H1 (cell line): ENCODE results near the gene BATF3. TPM values are rescaled to one million over a fixed set of nuclear protein-coding genes. Genes with fewer than 3 reads are reported as not detected.
A peak's percentile ranks its signal among the peaks of the same experiment; 100 is the strongest.

ENCODE experiments used
- CTCF ChIA-PET: fragments of 300-600 bp; sonication (Branson Sonifier 250); formaldehyde crosslinking; loops from one replicate; lab custom pipeline; 2021; ENCODE audit not compliant: partially characterized antibody; lab: Charles Lee
- POLR2A ChIA-PET: fragments of 300-600 bp; sonication (Branson Sonifier 250); formaldehyde crosslinking; loops from one replicate; lab custom pipeline; 2021; ENCODE audit warnings: inconsistent platforms; ENCODE audit not compliant: partially characterized antibody; lab: Charles Lee
- DNase-seq, 2 experiments: peaks; one replicate each; pipeline versions ENCODE4 v3.0.0 to v3.0.0-alpha.2; 2010 to 2022; ENCODE audit warnings: low spot score in 2 of 2, low read depth in 1 of 2, mixed read lengths in 1 of 2
- FAIRE-seq: peaks from 2 replicates; lab custom pipeline; 2011; peaks lifted over from hg19 to GRCh38; lab: Jason Lieb, UNC
- H2AFZ ChIP-seq: 2 replicates; pipeline ENCODE4 v1.8.1; 2012; ENCODE audit warnings: low read length, inconsistent platforms
- H2AK5ac ChIP-seq: 2 replicates; pipeline ENCODE4 v1.6.1; 2013; ENCODE audit warnings: low read depth, low read length
- H2BK120ac ChIP-seq: replicated peaks from 2 replicates; pipeline ENCODE3; 2013; ENCODE audit warnings: low read depth, low read length, inconsistent platforms
- H2BK12ac ChIP-seq: 2 replicates; pipeline ENCODE4 v1.6.1; 2013; ENCODE audit warnings: low read depth, low read length
- H2BK15ac ChIP-seq: 2 replicates; pipeline ENCODE4 v1.6.1; 2013; ENCODE audit warnings: low read length
- H2BK20ac ChIP-seq: 2 replicates; pipeline ENCODE4 v1.6.1; 2013; ENCODE audit warnings: low read length
- H2BK5ac ChIP-seq: 2 replicates; pipeline ENCODE4 v1.6.1; 2013; ENCODE audit warnings: low read depth, low read length
- H3K14ac ChIP-seq: 2 replicates; pipeline ENCODE4 v1.6.1; 2013; ENCODE audit warnings: inconsistent platforms; ENCODE audit not compliant: insufficient read length
- H3K18ac ChIP-seq: 2 replicates; pipeline ENCODE4 v1.6.1; 2013; ENCODE audit warnings: low read length; ENCODE audit errors: extremely low read depth
- H3K23ac ChIP-seq: 2 replicates; pipeline ENCODE4 v1.6.1; 2013; ENCODE audit warnings: inconsistent platforms; ENCODE audit not compliant: insufficient read length
- H3K23me2 ChIP-seq: 2 replicates; pipeline ENCODE4 v1.6.1; 2013; ENCODE audit warnings: low read depth, low read length
- H3K27ac ChIP-seq: 2 replicates; pipeline ENCODE4 v1.6.1; 2011; ENCODE audit warnings: low read depth, low read length, inconsistent platforms
- H3K27me3 ChIP-seq, 4 experiments: replicated peaks in 1 of 4; 1 replicate in 1 of 4; 2 replicates in 3 of 4; pipeline versions ENCODE4 v1.6.1 to v1.8.1; 2011 to 2013; ENCODE audit warnings: low read length in 3 of 4, mild to moderate bottlenecking in 3 of 4, inconsistent platforms in 2 of 4, mixed read lengths in 2 of 4, moderate library complexity in 1 of 4; ENCODE audit not compliant: control insufficient read depth in 3 of 4, insufficient read depth in 3 of 4; ENCODE audit errors: extremely low read depth in 1 of 4
- H3K36me3 ChIP-seq, 4 experiments: 2 replicates each; pipeline versions ENCODE4 v1.6.1 to v1.8.1; 2011 to 2013; ENCODE audit warnings: mild to moderate bottlenecking in 4 of 4, low read length in 3 of 4, moderate library complexity in 2 of 4, control low read depth in 1 of 4, inconsistent platforms in 1 of 4; ENCODE audit not compliant: insufficient read depth in 4 of 4, control insufficient read depth in 2 of 4
- H3K4ac ChIP-seq: replicated peaks from 2 replicates; pipeline ENCODE3; 2013; ENCODE audit warnings: low read length, low read depth, mixed read lengths, inconsistent platforms; ENCODE audit not compliant: insufficient read length
- H3K4me1 ChIP-seq, 4 experiments: replicated peaks in 1 of 4; 1 replicate in 1 of 4; 2 replicates in 3 of 4; pipeline versions ENCODE4 v1.6.1 to v1.8.1; 2011 to 2013; ENCODE audit warnings: low read length in 3 of 4, inconsistent platforms in 2 of 4, mixed read lengths in 1 of 4; ENCODE audit not compliant: insufficient read depth in 4 of 4, control insufficient read depth in 3 of 4
- H3K4me2 ChIP-seq, 2 experiments: 2 replicates each; pipeline versions ENCODE4 v1.6.1 to v1.8.1; 2011 to 2013; ENCODE audit warnings: low read depth in 2 of 2, low read length in 2 of 2, control low read depth in 1 of 2, inconsistent platforms in 1 of 2, mild to moderate bottlenecking in 1 of 2; ENCODE audit not compliant: insufficient read depth in 1 of 2
- H3K4me3 ChIP-seq, 4 experiments: fragments of 200-600, 300-600 bp in 1 of 4; sonication (generic), shearing (Covaris generic), sonication (Bioruptor Twin) in 1 of 4; 2 replicates each; pipeline versions ENCODE4 v1.5.1 to v1.8.1; 2011 to 2016; ENCODE audit warnings: low read length in 4 of 4, low read depth in 3 of 4, control low read depth in 2 of 4, inconsistent platforms in 2 of 4, mild to moderate bottlenecking in 2 of 4, mixed read lengths in 1 of 4, moderate library complexity in 1 of 4; ENCODE audit not compliant: insufficient read depth in 2 of 4; ENCODE audit errors: extremely low read depth in 1 of 4
- H3K56ac ChIP-seq: replicated peaks from 2 replicates; pipeline ENCODE3; 2013; ENCODE audit warnings: low read depth, mild to moderate bottlenecking, mixed read lengths, low read length, inconsistent platforms; ENCODE audit not compliant: insufficient read length
- H3K79me1 ChIP-seq: 2 replicates; pipeline ENCODE4 v1.6.1; 2013; ENCODE audit warnings: low read depth, low read length, control low read depth
- H3K79me2 ChIP-seq, 2 experiments: 2 replicates each; pipeline versions ENCODE4 v1.6.1 to v1.8.1; 2012 to 2013; ENCODE audit warnings: low read length in 2 of 2, mild to moderate bottlenecking in 2 of 2, inconsistent platforms in 1 of 2; ENCODE audit not compliant: insufficient read depth in 2 of 2, control insufficient read depth in 1 of 2
- H3K9ac ChIP-seq, 4 experiments: replicated peaks in 1 of 4; 1 replicate in 1 of 4; 2 replicates in 3 of 4; pipeline versions ENCODE4 v1.6.1 to v1.8.1; 2011 to 2013; ENCODE audit warnings: low read depth in 3 of 4, low read length in 3 of 4, control low read depth in 2 of 4, mild to moderate bottlenecking in 2 of 4, moderate library complexity in 2 of 4, inconsistent platforms in 1 of 4; ENCODE audit errors: extremely low read depth in 1 of 4
- H3K9me3 ChIP-seq, 2 experiments: 2 replicates each; pipeline versions ENCODE4 v1.6.1 to v1.8.1; 2012 to 2013; ENCODE audit warnings: mild to moderate bottlenecking in 2 of 2, moderate library complexity in 2 of 2, control low read depth in 1 of 2, inconsistent platforms in 1 of 2, low read depth in 1 of 2, low read length in 1 of 2, mixed read lengths in 1 of 2; ENCODE audit not compliant: insufficient read depth in 2 of 2
- H4K20me1 ChIP-seq, 2 experiments: replicated peaks in 1 of 2; 2 replicates each; pipeline versions ENCODE3 to v1.8.1; 2011 to 2013; ENCODE audit warnings: inconsistent platforms in 2 of 2, low read length in 2 of 2, mild to moderate bottlenecking in 1 of 2; ENCODE audit not compliant: insufficient read depth in 2 of 2, control insufficient read depth in 1 of 2
- H4K5ac ChIP-seq: 2 replicates; pipeline ENCODE4 v1.6.1; 2013; ENCODE audit warnings: low read length, low read depth, mixed read lengths, inconsistent platforms; ENCODE audit not compliant: insufficient read length
- H4K8ac ChIP-seq: 2 replicates; pipeline ENCODE4 v1.8.0; 2013; ENCODE audit warnings: mild to moderate bottlenecking, moderate library complexity, low read length, inconsistent platforms; ENCODE audit not compliant: insufficient read depth; ENCODE audit errors: extremely low read depth
- H4K91ac ChIP-seq: replicated peaks from 2 replicates; pipeline ENCODE3; 2013; ENCODE audit warnings: low read length, mixed read lengths, inconsistent platforms; ENCODE audit not compliant: insufficient read length
- CEBPB ChIP-seq: IDR thresholded peaks from 2 replicates; pipeline ENCODE4 v1.6.1; 2012; ENCODE audit warnings: low read depth, low read length
- PHF8 ChIP-seq: fragments of 200-600 bp; sonication (generic); conservative IDR thresholded peaks from 2 replicates; pipeline ENCODE4 v1.7.1; 2012; ENCODE audit warnings: low read depth, mild to moderate bottlenecking, inconsistent platforms, low read length, moderate library complexity
- WGBS, 2 experiments: shearing (Covaris generic) in 1 of 2; methylation state at CpG; one replicate each; pipeline versions ENCODE4 v1.1.6 to v1.1.7; 2013 to 2015; ENCODE audit warnings: low lambda C conversion rate in 2 of 2, mixed read lengths in 2 of 2, inconsistent platforms in 1 of 2, low coverage in 1 of 2, missing lambda C conversion rate in 1 of 2; ENCODE audit not compliant: insufficient replicate concordance in 2 of 2, insufficient coverage in 1 of 2, insufficient read length in 1 of 2; ENCODE audit errors: extremely low coverage in 1 of 2, missing lambda C conversion rate in 1 of 2; 5-methylcytosine and 5-hydroxymethylcytosine counted together
- polyA plus RNA-seq, 7 experiments: library from polyadenylated mRNA; depleted of rRNA in 3 of 7; stranded (reverse) in 5 of 7; unstranded in 2 of 7; fragments of >200 nt in 5 of 7; fragments of 200-250 nt in 2 of 7; gene quantifications; 1 replicate in 5 of 7; 2 replicates in 1 of 7; 4 replicates in 1 of 7; pipeline versions ENCODE4 v1.2.1 to v1.2.3, GENCODE V29; 2011 to 2013; ENCODE audit warnings: missing spikeins in 2 of 7, mixed read lengths in 2 of 7
- total RNA-seq: library from RNA; stranded (reverse); fragmentation: NEBNext Ultra II Directional; extraction: Animal tissue kit (Norgen Biotek cat#: 25700); gene quantifications from 2 replicates; pipeline ENCODE4 v1.2.1, GENCODE V29; 2021

BATF3 gene
- total and polyA plus RNA-seq, 2 of the 8 experiments (the other 6 are each of a cell fraction or from before 2014, with no cell fraction given): 6.3 TPM

GRCh38 chr1:212664409-212665199 is 35.0 kb downstream of the BATF3 start:
- Histone ChIP-seq H2BK5ac (no peak overlapping the region), H3K27ac (no peak overlapping the region), H2AK5ac (no peak overlapping the region), H3K23me2 (no peaks in the 10 kb centered on the region), H3K79me1 (no peaks in the 10 kb centered on the region; the same call in 1 of the 2 replicates), H3K36me3 (no peaks in the 10 kb centered on the region), H3K4me1 (no peaks in the 10 kb centered on the region; a peak in 1 of 7 replicates), H3K14ac (no peak overlapping the region), H2BK15ac (no peak overlapping the region), H4K91ac (no peak overlapping the region), H3K9ac (no peak overlapping the region), H4K20me1 (no peaks in the 10 kb centered on the region), H3K4ac (no peak overlapping the region), H3K4me2 (peak overlapping the region in 1 of 2 experiments; percentile 78; a peak in 3 of 4 replicates), H2BK12ac (no peak overlapping the region; the same call in 1 of the 2 replicates), H3K4me3 (peak overlapping the region in 1 of 4 experiments; percentile 67; a peak in 2 of 8 replicates), H2BK120ac (no peak overlapping the region), H3K27me3 (peaks cover 0 to 9% (median 5%) of the 10 kb centered on the region in 4 experiments; a peak in 4 of 7 replicates), H2BK20ac (no peak overlapping the region), H3K79me2 (no peaks in the 10 kb centered on the region), H2AFZ (no peak overlapping the region), H3K18ac (no peak overlapping the region), H4K5ac (no peak overlapping the region), H3K23ac (no peak overlapping the region), H4K8ac (no peak overlapping the region), H3K9me3 (no peaks in the 10 kb centered on the region), H3K56ac (no peak overlapping the region)
- WGBS, 2 experiments: 78% methylated on average over 11 of the region's 11 CpGs; no CpG with 5 or more reads in 1 of the 2 experiments
- FAIRE-seq: no peak
- DNase-seq: peak in 1 of 2 experiments; percentile 26
- ChIA-PET POLR2A (interaction anchor here (0.8 to 5.1 kb wide), 8 partner anchors 9 to 245 kb away, joined by 3 to 39 read pairs (median 3); partner anchors contain the start of gene ATF3), CTCF (interaction anchor here (0.5 to 4.8 kb wide), 75 partner anchors 9 to 754 kb away, joined by 3 to 57 read pairs (median 5); partner anchors contain the start of genes BATF3, NSL1, SPATA45 and TATDN3)
- TF ChIP-seq CEBPB: peak; percentile 77
- no peak for TF ChIP-seq PHF8
